HepG2 (cell line): ENCODE results near the gene CKAP2L. TPM values are rescaled to one million over a fixed set of nuclear protein-coding genes. Genes with fewer than 3 reads are reported as not detected.
A peak's percentile ranks its signal among the peaks of the same experiment; 100 is the strongest.

Source experiments
- GABPB1 ChIP-seq: IDR thresholded peaks from 2 replicates; pipeline ENCODE4 v1.6.1; 2016; ENCODE audit warnings: mild to moderate bottlenecking, missing genetic modification reagents, moderate library complexity, missing compliant biosample characterization
- GLI4 ChIP-seq: sonication (generic); formaldehyde crosslinking; IDR thresholded peaks from 2 replicates; pipeline ENCODE4 v1.5.1; 2020; ENCODE audit warnings: missing genetic modification reagents, mild to moderate bottlenecking, moderate library complexity, borderline replicate concordance
- HMGA1 ChIP-seq: sonication (generic); formaldehyde crosslinking; conservative IDR thresholded peaks from 2 replicates; pipeline ENCODE4 v1.4.0; 2020; ENCODE audit warnings: missing genetic modification reagents
- TSC22D2 ChIP-seq: sonication (generic); formaldehyde crosslinking; IDR thresholded peaks from 2 replicates; pipeline ENCODE4 v1.5.1; 2020; ENCODE audit warnings: missing genetic modification reagents, mild to moderate bottlenecking, borderline replicate concordance
- ZNF260 ChIP-seq: sonication (generic); formaldehyde crosslinking; IDR thresholded peaks from 2 replicates; pipeline ENCODE4 v1.4.0; 2020; ENCODE audit warnings: missing genetic modification reagents, low read depth, mild to moderate bottlenecking, borderline replicate concordance
- polyA plus RNA-seq, 8 experiments: library from polyadenylated mRNA; depleted of rRNA in 3 of 8; stranded (reverse) in 7 of 8; unstranded in 1 of 8; fragments of >200 nt; fragmentation: Illumina TruSeq in 4 of 8; extraction: Trizol in 4 of 8; gene quantifications; 2 replicates each; pipeline versions ENCODE4 v1.2.1 to v1.2.3, GENCODE V29; 2011 to 2016; ENCODE audit warnings: low read depth in 4 of 8, missing spikeins in 1 of 8, mixed read lengths in 1 of 8; ENCODE audit not compliant: insufficient read depth in 1 of 8
- total RNA-seq, 5 experiments: library from RNA; depleted of rRNA; stranded (reverse); fragments of >200 nt; fragmentation: Illumina TruSeq; extraction: Trizol; gene quantifications; 2 replicates each; pipeline ENCODE4 v1.2.3, GENCODE V29; 2016; ENCODE audit warnings: low read depth in 1 of 5
- TF ChIP-seq, protein P1 (sequence below): sonication (generic); formaldehyde crosslinking; IDR thresholded peaks from 2 replicates; pipeline ENCODE4 v1.4.0; 2020; ENCODE audit warnings: low read depth, missing genetic modification reagents
- TF ChIP-seq, protein P2 (sequence below): sonication (generic); formaldehyde crosslinking; IDR thresholded peaks from 2 replicates; pipeline ENCODE4 v1.5.1; 2020; ENCODE audit warnings: mild to moderate bottlenecking, missing genetic modification reagents, borderline replicate concordance
- TF ChIP-seq, protein P3 (sequence below): sonication (generic); formaldehyde crosslinking; IDR thresholded peaks from 2 replicates; pipeline ENCODE4 v1.5.1; 2020; ENCODE audit warnings: mild to moderate bottlenecking, missing genetic modification reagents
- TF ChIP-seq, protein P4 (sequence below): sonication (generic); formaldehyde crosslinking; IDR thresholded peaks from 2 replicates; pipeline ENCODE4 v1.4.0; 2020; ENCODE audit warnings: mild to moderate bottlenecking, missing genetic modification reagents
- TF ChIP-seq, protein P5 (sequence below): sonication (generic); formaldehyde crosslinking; conservative IDR thresholded peaks from 2 replicates; pipeline ENCODE4 v1.8.0; 2022; ENCODE audit warnings: missing genetic modification reagents

CKAP2L gene
- total and polyA plus RNA-seq, 2 of the 13 experiments (the other 11 are each of a cell fraction or from before 2014, with no cell fraction given), result 7.1 to 9.5 TPM

DNA sequence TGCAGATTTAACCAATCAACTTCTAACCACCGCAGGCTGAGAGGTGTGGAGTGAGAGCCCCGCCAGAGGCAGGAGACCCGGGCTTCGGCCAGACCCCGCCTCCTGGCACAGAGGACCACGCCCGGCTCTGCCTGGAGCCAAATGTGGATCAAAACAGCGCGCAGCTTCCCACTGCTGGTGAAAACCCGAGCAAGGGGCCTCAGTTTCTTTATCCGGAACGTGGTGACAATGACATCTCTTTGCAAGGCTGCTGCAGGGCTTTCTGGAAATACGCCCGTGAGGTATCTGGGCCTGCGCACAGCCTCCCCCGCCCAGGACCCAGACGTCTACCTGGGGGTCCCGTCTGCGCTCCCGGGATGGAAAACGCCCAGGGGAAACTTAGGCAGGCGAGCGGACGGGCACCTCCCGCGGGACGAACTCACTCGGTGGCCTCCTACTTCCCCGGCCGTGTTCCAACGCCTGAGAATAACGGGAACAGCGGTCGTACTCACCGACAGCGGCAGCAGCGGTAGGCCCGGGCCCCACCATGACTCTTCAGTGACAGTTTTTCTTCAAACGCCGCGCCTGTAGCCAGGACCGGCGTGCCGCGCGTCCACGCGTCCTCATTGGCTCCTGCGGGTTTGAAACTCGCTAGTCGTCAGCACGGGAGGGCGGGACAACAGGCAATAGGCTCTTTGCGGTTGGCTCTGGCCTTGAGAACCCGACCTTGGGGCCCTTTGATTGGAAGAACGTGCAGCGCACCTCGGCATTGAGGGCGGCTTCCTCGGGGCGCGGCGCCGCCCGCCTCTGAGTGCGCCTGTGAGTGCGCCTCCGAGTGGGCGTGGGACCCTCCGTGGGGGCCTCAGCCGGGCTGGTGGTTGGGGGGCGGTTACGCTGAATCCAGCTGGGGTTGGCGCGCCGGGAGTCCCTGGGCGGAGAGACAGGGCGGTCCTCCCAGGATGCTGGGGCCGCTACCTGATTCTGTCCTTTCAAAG lies at the start of gene CKAP2L (continued):
- TF ChIP-seq, protein P1, sequence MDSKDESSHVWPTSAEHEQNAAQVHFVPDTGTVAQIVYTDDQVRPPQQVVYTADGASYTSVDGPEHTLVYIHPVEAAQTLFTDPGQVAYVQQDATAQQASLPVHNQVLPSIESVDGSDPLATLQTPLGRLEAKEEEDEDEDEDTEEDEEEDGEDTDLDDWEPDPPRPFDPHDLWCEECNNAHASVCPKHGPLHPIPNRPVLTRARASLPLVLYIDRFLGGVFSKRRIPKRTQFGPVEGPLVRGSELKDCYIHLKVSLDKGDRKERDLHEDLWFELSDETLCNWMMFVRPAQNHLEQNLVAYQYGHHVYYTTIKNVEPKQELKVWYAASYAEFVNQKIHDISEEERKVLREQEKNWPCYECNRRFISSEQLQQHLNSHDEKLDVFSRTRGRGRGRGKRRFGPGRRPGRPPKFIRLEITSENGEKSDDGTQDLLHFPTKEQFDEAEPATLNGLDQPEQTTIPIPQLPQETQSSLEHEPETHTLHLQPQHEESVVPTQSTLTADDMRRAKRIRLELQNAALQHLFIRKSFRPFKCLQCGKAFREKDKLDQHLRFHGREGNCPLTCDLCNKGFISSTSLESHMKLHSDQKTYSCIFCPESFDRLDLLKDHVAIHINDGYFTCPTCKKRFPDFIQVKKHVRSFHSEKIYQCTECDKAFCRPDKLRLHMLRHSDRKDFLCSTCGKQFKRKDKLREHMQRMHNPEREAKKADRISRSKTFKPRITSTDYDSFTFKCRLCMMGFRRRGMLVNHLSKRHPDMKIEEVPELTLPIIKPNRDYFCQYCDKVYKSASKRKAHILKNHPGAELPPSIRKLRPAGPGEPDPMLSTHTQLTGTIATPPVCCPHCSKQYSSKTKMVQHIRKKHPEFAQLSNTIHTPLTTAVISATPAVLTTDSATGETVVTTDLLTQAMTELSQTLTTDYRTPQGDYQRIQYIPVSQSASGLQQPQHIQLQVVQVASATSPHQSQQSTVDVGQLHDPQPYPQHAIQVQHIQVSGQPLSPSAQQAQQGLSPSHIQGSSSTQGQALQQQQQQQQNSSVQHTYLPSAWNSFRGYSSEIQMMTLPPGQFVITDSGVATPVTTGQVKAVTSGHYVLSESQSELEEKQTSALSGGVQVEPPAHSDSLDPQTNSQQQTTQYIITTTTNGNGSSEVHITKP (CRISPR knock-in tag), result no peak
- TF ChIP-seq TSC22D2 (CRISPR knock-in tag), result no peak
- TF ChIP-seq, protein P2, sequence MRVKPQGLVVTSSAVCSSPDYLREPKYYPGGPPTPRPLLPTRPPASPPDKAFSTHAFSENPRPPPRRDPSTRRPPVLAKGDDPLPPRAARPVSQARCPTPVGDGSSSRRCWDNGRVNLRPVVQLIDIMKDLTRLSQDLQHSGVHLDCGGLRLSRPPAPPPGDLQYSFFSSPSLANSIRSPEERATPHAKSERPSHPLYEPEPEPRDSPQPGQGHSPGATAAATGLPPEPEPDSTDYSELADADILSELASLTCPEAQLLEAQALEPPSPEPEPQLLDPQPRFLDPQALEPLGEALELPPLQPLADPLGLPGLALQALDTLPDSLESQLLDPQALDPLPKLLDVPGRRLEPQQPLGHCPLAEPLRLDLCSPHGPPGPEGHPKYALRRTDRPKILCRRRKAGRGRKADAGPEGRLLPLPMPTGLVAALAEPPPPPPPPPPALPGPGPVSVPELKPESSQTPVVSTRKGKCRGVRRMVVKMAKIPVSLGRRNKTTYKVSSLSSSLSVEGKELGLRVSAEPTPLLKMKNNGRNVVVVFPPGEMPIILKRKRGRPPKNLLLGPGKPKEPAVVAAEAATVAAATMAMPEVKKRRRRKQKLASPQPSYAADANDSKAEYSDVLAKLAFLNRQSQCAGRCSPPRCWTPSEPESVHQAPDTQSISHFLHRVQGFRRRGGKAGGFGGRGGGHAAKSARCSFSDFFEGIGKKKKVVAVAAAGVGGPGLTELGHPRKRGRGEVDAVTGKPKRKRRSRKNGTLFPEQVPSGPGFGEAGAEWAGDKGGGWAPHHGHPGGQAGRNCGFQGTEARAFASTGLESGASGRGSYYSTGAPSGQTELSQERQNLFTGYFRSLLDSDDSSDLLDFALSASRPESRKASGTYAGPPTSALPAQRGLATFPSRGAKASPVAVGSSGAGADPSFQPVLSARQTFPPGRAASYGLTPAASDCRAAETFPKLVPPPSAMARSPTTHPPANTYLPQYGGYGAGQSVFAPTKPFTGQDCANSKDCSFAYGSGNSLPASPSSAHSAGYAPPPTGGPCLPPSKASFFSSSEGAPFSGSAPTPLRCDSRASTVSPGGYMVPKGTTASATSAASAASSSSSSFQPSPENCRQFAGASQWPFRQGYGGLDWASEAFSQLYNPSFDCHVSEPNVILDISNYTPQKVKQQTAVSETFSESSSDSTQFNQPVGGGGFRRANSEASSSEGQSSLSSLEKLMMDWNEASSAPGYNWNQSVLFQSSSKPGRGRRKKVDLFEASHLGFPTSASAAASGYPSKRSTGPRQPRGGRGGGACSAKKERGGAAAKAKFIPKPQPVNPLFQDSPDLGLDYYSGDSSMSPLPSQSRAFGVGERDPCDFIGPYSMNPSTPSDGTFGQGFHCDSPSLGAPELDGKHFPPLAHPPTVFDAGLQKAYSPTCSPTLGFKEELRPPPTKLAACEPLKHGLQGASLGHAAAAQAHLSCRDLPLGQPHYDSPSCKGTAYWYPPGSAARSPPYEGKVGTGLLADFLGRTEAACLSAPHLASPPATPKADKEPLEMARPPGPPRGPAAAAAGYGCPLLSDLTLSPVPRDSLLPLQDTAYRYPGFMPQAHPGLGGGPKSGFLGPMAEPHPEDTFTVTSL (CRISPR knock-in tag), result no peak
- TF ChIP-seq HMGA1 (CRISPR knock-in tag), result no peak
- no peak for TF ChIP-seq GLI4 (CRISPR knock-in tag)
- peak; percentile 83 for TF ChIP-seq GABPB1 (CRISPR knock-in tag)
- TF ChIP-seq, protein P3, sequence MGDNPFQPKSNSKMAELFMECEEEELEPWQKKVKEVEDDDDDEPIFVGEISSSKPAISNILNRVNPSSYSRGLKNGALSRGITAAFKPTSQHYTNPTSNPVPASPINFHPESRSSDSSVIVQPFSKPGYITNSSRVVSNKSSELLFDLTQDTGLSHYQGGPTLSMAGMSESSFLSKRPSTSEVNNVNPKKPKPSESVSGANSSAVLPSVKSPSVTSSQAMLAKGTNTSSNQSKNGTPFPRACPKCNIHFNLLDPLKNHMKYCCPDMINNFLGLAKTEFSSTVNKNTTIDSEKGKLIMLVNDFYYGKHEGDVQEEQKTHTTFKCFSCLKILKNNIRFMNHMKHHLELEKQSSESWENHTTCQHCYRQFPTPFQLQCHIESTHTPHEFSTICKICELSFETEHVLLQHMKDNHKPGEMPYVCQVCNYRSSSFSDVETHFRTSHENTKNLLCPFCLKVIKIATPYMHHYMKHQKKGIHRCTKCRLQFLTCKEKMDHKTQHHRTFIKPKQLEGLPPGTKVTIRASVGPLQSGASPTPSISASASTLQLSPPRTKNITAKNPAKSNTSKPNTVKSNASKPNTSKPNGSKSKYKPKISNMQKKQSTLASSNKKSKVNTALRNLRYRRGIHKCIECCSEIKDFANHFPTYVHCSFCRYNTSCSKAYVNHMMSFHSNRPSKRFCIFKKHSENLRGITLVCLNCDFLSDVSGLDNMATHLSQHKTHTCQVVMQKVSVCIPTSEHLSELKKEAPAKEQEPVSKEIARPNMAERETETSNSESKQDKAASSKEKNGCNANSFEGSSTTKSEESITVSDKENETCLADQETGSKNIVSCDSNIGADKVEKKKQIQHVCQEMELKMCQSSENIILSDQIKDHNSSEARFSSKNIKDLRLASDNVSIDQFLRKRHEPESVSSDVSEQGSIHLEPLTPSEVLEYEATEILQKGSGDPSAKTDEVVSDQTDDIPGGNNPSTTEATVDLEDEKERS, result peak; percentile 75; the same call in 1 of the 2 replicates
- TF ChIP-seq, protein P4, sequence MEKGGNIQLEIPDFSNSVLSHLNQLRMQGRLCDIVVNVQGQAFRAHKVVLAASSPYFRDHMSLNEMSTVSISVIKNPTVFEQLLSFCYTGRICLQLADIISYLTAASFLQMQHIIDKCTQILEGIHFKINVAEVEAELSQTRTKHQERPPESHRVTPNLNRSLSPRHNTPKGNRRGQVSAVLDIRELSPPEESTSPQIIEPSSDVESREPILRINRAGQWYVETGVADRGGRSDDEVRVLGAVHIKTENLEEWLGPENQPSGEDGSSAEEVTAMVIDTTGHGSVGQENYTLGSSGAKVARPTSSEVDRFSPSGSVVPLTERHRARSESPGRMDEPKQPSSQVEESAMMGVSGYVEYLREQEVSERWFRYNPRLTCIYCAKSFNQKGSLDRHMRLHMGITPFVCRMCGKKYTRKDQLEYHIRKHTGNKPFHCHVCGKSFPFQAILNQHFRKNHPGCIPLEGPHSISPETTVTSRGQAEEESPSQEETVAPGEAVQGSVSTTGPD (CRISPR knock-in tag), result peak; percentile 71; the same call in 1 of the 2 replicates
- TF ChIP-seq, protein P5, sequence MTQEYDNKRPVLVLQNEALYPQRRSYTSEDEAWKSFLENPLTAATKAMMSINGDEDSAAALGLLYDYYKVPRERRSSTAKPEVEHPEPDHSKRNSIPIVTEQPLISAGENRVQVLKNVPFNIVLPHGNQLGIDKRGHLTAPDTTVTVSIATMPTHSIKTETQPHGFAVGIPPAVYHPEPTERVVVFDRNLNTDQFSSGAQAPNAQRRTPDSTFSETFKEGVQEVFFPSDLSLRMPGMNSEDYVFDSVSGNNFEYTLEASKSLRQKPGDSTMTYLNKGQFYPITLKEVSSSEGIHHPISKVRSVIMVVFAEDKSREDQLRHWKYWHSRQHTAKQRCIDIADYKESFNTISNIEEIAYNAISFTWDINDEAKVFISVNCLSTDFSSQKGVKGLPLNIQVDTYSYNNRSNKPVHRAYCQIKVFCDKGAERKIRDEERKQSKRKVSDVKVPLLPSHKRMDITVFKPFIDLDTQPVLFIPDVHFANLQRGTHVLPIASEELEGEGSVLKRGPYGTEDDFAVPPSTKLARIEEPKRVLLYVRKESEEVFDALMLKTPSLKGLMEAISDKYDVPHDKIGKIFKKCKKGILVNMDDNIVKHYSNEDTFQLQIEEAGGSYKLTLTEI, result peak; percentile 83; the same call in 1 of the 2 replicates
- no peak for TF ChIP-seq ZNF260 (CRISPR knock-in tag)
